Measurements from ENCODE around the gene RHNO1.

The RHNO1 gene

GRCh38 chr12:2857576-2857975 lies 19.4 kb upstream of the RHNO1 start:
- TF ChIP-seq, protein P1, sequence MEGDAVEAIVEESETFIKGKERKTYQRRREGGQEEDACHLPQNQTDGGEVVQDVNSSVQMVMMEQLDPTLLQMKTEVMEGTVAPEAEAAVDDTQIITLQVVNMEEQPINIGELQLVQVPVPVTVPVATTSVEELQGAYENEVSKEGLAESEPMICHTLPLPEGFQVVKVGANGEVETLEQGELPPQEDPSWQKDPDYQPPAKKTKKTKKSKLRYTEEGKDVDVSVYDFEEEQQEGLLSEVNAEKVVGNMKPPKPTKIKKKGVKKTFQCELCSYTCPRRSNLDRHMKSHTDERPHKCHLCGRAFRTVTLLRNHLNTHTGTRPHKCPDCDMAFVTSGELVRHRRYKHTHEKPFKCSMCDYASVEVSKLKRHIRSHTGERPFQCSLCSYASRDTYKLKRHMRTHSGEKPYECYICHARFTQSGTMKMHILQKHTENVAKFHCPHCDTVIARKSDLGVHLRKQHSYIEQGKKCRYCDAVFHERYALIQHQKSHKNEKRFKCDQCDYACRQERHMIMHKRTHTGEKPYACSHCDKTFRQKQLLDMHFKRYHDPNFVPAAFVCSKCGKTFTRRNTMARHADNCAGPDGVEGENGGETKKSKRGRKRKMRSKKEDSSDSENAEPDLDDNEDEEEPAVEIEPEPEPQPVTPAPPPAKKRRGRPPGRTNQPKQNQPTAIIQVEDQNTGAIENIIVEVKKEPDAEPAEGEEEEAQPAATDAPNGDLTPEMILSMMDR (conservative IDR thresholded peaks at IDR 0.05; ENCODE audit: low read length): no peak
- TF ChIP-seq EZH2phosphoT487 (IDR thresholded peaks at IDR 0.05; ENCODE audit: borderline replicate concordance): no peak
- Histone ChIP-seq H3K9me3 (ENCODE audit: insufficient read depth, low read depth, low read length) (no peaks in the 10 kb centered on the region), H3K27me3 (ENCODE audit: insufficient read depth, low read length, poor library complexity, severe bottlenecking) (no peaks in the 10 kb centered on the region), H4K20me1 (ENCODE audit: insufficient read depth, low read length, poor library complexity, severe bottlenecking) (peaks cover 4% of the 10 kb centered on the region), H3K4me1 (ENCODE audit: insufficient read depth, low read length, poor library complexity, severe bottlenecking) (no peaks in the 10 kb centered on the region), H2AFZ (ENCODE audit: low read length) (no peak overlapping the region), H3K36me3 (ENCODE audit: insufficient read depth, low read length) (peaks cover 35% of the 10 kb centered on the region), H3F3A (ENCODE audit: low read depth) (no peaks in the 10 kb centered on the region), H3K4me3 (ENCODE audit: low read length, poor library complexity, severe bottlenecking) (no peak overlapping the region), H3K4me2 (ENCODE audit: low read depth, low read length, poor library complexity, severe bottlenecking) (no peak overlapping the region), H3K9me2 (replicated peaks; ENCODE audit: low read depth, low read length) (no peaks in the 10 kb centered on the region), H3K9ac (ENCODE audit: low read depth, low read length, poor library complexity, severe bottlenecking) (no peak overlapping the region), H3K79me2 (ENCODE audit: insufficient read depth, low read length) (no peaks in the 10 kb centered on the region)

DNA sequence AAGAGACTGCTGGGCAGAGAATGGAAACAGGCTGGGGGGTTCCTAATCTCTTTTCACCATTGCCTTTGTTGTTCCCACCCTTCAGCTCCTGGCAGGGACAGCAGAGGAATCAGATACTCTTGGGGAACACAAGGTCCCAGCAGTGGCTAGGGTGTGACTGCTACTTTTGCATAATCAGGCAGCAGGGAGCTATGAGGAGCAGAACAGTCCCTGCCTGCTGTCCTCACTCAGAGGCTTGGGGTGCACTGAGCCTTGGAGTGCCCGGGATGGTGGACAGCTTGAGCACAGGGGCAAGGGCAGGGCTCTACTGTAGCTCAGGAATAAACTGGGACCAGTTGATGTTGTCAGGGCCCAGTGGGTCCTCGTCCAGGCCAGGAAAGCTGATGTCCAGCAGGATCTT lies 18.7 kb upstream of the RHNO1 start:
- Histone ChIP-seq H3K9me2 (replicated peaks; ENCODE audit: low read depth, low read length) (no peaks in the 10 kb centered on the region), H3K9ac (ENCODE audit: low read depth, low read length, poor library complexity, severe bottlenecking) (no peak overlapping the region), H2AFZ (ENCODE audit: low read length) (no peak overlapping the region), H3K36me3 (ENCODE audit: insufficient read depth, low read length) (peaks cover 41% of the 10 kb centered on the region), H3F3A (ENCODE audit: low read depth) (no peaks in the 10 kb centered on the region), H3K4me1 (ENCODE audit: insufficient read depth, low read length, poor library complexity, severe bottlenecking) (no peaks in the 10 kb centered on the region), H3K9me3 (ENCODE audit: insufficient read depth, low read depth, low read length) (no peaks in the 10 kb centered on the region), H4K20me1 (ENCODE audit: insufficient read depth, low read length, poor library complexity, severe bottlenecking) (peaks cover 4% of the 10 kb centered on the region), H3K4me3 (ENCODE audit: low read length, poor library complexity, severe bottlenecking) (no peak overlapping the region), H3K4me2 (ENCODE audit: low read depth, low read length, poor library complexity, severe bottlenecking) (no peak overlapping the region), H3K27me3 (ENCODE audit: insufficient read depth, low read length, poor library complexity, severe bottlenecking) (no peaks in the 10 kb centered on the region), H3K79me2 (ENCODE audit: insufficient read depth, low read length) (no peaks in the 10 kb centered on the region)
- TF ChIP-seq, protein P1 (conservative IDR thresholded peaks at IDR 0.05; ENCODE audit: low read length): no peak
- TF ChIP-seq EZH2phosphoT487 (IDR thresholded peaks at IDR 0.05; ENCODE audit: borderline replicate concordance): no peak

DNA sequence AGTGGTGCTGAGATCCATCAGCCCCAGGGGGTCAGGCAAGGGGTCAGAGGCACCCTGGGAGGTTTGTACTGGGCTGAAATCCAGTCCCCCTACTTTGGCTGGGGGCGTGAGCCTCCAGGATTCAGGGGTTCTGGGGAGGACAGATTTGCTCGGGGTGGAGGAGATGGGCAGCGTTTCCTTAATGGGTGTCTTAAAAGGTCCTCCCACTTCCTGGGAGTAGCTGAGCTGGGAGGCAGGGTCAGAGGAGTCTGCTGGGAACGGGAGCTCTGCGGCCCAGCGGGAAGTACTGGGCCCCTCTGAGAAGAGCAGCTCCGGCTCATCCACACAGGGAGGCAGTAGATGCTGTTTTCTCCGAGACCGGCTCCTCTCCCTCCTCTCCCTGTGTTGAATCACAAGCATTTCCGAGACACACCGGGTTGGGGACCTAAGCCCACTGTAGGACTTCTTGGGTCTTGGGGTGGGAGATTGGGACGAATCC lies 18.0 kb upstream of the RHNO1 start:
- Histone ChIP-seq H3K36me3 (ENCODE audit: insufficient read depth, low read length) (peaks cover 46% of the 10 kb centered on the region), H3K9me2 (replicated peaks; ENCODE audit: low read depth, low read length) (no peaks in the 10 kb centered on the region)

More for the DNA sequence above, 18.0 kb upstream of the RHNO1 start:
- Histone ChIP-seq H3K4me3 (ENCODE audit: low read length, poor library complexity, severe bottlenecking) (no peak overlapping the region), H3K79me2 (ENCODE audit: insufficient read depth, low read length) (no peaks in the 10 kb centered on the region), H2AFZ (ENCODE audit: low read length) (no peak overlapping the region), H3K9ac (ENCODE audit: low read depth, low read length, poor library complexity, severe bottlenecking) (no peak overlapping the region), H3K4me2 (ENCODE audit: low read depth, low read length, poor library complexity, severe bottlenecking) (no peak overlapping the region), H3K9me3 (ENCODE audit: insufficient read depth, low read depth, low read length) (no peaks in the 10 kb centered on the region), H3K4me1 (ENCODE audit: insufficient read depth, low read length, poor library complexity, severe bottlenecking) (no peaks in the 10 kb centered on the region), H3K27me3 (ENCODE audit: insufficient read depth, low read length, poor library complexity, severe bottlenecking) (no peaks in the 10 kb centered on the region), H3F3A (ENCODE audit: low read depth) (no peaks in the 10 kb centered on the region), H4K20me1 (ENCODE audit: insufficient read depth, low read length, poor library complexity, severe bottlenecking) (peaks cover 4% of the 10 kb centered on the region)
- no peak for TF ChIP-seq EZH2phosphoT487 (IDR thresholded peaks at IDR 0.05; ENCODE audit: borderline replicate concordance)
- TF ChIP-seq, protein P1 (conservative IDR thresholded peaks at IDR 0.05; ENCODE audit: low read length): no peak

Measured in Loucy (cell line).